ENCODE results near the gene GRN. TPM values are rescaled to one million over a fixed set of nuclear protein-coding genes. Genes with fewer than 3 reads are reported as not detected.
A peak's percentile ranks its signal among the peaks of the same experiment; 100 is the strongest.
"Not testable (repeated sequence)": the region's sequence is repeated elsewhere in the genome, so short reads cannot be mapped to it uniquely, and the experiment has no call there.

Gene GRN
- total and polyA plus RNA-seq, 7 donors, result 30.8 to 61.0 (median 44.4) TPM

DNA sequence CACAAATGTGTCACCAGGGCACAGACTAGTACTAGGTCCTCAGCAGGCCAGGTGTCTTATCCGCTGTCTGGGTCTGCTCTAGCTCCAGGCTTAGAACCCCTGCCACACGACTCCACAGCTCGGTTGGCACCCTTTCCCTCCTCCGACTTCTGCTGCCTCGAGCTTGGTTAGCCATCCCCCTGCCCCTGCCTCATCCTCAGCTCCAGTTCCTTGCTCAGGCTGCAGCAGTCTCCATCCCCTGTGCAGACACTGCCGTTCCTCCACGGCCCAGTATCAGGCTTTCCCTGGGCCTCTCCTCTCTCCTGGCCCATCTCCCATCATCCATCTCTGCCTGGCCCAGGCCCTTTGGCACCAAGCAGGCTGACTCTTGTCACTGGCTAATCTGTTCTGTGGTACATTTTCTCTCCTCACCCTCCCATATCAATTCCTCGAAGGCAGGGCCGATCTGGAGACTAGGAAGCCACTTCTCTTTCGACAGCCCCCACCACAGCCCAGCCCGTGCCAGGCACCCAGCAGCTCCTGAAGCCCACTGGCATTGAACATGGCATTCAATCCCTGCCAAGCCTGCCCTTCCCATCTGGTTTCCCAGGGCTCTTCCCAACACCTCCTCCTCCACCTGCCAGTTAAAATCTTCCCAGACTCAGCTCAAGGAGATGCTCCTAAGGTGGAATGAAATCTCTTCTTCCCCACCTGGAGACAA is 1.4 kb upstream of the GRN start:
- Histone ChIP-seq H3K27me3 (ENCODE audit: insufficient read depth in 3 of 3, low read length in 2 of 3) (no peaks in the 10 kb centered on the region), H3K9me3 (no peaks in the 10 kb centered on the region), H3K4me3 (no peak overlapping the region), H3K36me3 (ENCODE audit: insufficient read depth in 1 of 2, low read depth in 1 of 2) (no peaks in the 10 kb centered on the region), H3K27ac (no peak overlapping the region), H3K4me1 (peaks cover 5% of the 10 kb centered on the region)
- no peak for ATAC-seq
- no peak for DNase-seq
- TF ChIP-seq, protein P1, sequence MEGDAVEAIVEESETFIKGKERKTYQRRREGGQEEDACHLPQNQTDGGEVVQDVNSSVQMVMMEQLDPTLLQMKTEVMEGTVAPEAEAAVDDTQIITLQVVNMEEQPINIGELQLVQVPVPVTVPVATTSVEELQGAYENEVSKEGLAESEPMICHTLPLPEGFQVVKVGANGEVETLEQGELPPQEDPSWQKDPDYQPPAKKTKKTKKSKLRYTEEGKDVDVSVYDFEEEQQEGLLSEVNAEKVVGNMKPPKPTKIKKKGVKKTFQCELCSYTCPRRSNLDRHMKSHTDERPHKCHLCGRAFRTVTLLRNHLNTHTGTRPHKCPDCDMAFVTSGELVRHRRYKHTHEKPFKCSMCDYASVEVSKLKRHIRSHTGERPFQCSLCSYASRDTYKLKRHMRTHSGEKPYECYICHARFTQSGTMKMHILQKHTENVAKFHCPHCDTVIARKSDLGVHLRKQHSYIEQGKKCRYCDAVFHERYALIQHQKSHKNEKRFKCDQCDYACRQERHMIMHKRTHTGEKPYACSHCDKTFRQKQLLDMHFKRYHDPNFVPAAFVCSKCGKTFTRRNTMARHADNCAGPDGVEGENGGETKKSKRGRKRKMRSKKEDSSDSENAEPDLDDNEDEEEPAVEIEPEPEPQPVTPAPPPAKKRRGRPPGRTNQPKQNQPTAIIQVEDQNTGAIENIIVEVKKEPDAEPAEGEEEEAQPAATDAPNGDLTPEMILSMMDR (IDR thresholded peaks at IDR 0.05), result no peak
- 70 to 73% (median 72%) methylated on average over 11 of the region's 11 CpGs for WGBS, 3 donors
- intact Hi-C loops (cut with DNase I), result no loop called here

DNA sequence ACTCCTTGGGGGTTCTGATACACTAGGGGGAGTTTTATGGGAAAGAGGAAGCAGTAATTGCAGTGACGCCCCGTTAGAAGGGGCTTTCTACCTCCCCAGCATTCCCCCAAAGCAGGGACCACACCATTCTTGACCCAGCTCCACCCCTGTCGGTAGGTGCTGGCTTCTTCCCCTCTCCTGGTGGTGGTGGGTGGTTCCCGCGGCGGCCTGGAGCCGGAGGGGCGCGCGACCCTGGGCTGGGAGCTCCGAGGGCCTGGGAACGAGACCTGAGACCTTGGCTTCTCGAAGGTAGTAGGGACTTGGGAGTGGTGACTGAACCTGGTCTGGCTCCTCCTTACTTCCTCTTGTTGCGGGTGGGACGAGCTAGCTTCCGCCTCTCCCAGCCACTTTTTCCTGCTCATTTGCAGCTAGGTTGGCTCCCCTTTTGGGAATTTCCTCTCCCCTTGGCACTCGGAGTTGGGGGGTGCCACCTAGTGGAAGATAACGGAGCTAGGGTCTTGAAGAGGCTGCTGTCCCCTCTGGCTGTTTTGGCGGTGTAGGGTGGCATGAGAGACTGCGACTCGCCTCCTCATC is 438 bp downstream of the GRN start:
- WGBS, 3 donors, result 2 to 5% (median 3%) methylated on average over 18 to 21 of the region's 21 CpGs
- Histone ChIP-seq H3K9me3 (no peaks in the 10 kb centered on the region), H3K4me1 (peaks cover 5% of the 10 kb centered on the region), H3K27ac (peak overlapping the region; percentile 86), H3K27me3 (ENCODE audit: insufficient read depth in 3 of 3, low read length in 2 of 3) (no peaks in the 10 kb centered on the region), H3K36me3 (ENCODE audit: insufficient read depth in 1 of 2, low read depth in 1 of 2) (peaks cover 0 to 18% of the 10 kb centered on the region in 2 donors), H3K4me3 (peak overlapping the region; percentile 84)
- intact Hi-C loops (cut with DNase I), result loop anchor here (5.0 kb wide), 3 partner anchors 133 to 203 kb away; partner anchors contain the start of gene HROB (in 1 of the 2)
- DNase-seq, result no peak
- peak; percentile 38 to 75 (median 44) for ATAC-seq
- TF ChIP-seq, protein P1 (IDR thresholded peaks at IDR 0.05), result peak; percentile 32

DNA sequence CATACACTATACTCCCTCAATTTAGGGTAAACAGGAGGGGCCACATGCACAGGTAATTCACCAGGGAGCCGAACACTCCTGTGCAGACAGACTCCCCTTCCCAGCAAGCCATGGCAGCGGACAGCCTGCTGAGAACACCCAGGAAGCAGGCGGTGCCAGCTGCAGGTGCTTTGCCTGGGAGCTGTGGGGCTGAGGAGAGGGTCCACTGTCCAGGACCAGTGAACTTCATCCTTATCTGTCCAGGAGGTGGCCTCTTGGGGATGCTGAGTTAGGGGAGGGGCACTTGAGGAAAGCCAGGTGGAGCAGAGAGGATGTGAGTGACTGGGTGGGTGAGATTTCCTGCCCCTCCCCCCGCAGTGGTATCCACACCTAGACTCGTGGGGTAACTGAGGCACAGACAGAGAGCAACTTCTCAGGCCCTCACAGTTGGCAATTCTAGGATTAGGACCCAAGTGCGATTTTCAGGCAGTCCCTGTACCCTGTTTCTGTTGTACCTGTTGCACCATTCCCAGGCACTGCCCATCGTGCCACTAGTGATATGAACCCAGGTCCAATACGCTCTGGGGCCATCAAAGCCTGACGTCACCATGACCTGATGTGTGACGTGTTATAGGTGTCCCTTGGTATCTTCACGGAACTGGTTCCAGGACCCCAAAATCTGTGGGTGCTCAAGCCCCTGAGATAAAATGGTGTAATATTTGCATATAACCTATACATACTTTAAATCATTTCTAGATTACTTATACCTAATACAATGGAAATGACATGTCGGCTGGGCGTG is 1.2 kb downstream of the GRN start:
- WGBS, 3 donors, result 74 to 78% (median 76%) methylated on average over 13 of the region's 13 CpGs
- Histone ChIP-seq H3K4me1 (peaks cover 5% of the 10 kb centered on the region), H3K9me3 (no peaks in the 10 kb centered on the region), H3K36me3 (ENCODE audit: insufficient read depth in 1 of 2, low read depth in 1 of 2) (peaks cover 0 to 25% of the 10 kb centered on the region in 2 donors), H3K27ac (peak overlapping the region; percentile 86), H3K27me3 (ENCODE audit: insufficient read depth in 3 of 3, low read length in 2 of 3) (no peaks in the 10 kb centered on the region), H3K4me3 (peak overlapping the region; percentile 84)
- intact Hi-C loops (cut with DNase I), result loop anchor here (5.0 kb wide), 3 partner anchors 134 to 204 kb away; partner anchors contain the start of gene HROB (in 1 of the 2)
- TF ChIP-seq, protein P1 (IDR thresholded peaks at IDR 0.05), result no peak
- DNase-seq (no peak), ATAC-seq (no peak)

DNA sequence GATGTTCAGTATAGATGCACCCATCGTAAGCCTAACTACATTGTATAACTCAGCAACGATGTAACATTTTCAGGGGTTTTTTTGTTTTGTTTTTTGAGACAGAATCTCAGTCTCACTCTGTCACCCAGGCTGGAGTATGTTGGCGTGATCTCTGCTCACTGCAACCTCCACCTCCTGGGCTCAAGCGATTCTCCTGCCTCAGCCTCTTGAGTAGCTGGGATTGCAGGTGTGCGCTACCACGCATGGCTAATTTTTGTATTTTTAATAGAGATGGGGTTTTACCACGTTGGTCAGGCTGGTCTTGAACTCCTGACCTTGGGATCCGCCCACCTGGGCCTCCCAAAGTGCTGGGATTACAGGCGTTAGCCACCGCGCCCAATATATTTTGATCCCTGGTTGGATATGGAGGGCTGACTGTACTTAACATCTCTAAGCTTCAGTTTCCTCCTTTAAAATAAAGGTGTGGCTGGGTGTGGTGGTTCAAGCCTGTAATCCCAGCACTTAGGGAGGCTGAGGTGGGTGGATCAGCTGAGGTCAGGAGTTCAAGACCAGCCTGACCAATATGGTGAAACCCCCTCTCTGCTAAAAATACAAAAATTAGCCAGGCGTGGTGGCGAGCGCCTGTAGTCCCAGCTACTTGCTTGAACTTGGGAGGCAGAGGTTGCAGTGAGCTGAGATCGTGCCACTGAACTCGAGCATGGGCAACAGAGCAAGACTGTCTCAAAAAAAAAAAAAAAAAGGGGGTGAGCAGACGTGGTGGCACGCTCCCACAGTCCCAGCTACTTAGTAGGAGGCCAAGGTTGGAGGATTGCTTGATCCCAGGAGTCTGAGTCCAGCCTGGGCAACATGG is 2.3 kb downstream of the GRN start:
- intact Hi-C loops (cut with DNase I), result loop anchor here (5.0 kb wide), 3 partner anchors 135 to 205 kb away; partner anchors contain the start of gene HROB (in 1 of the 2)
- not testable (repeated sequence) for DNase-seq; ATAC-seq; H3K4me1 ChIP-seq; H3K27me3 ChIP-seq (ENCODE audit: insufficient read depth in 3 of 3, low read length in 2 of 3); H3K4me3 ChIP-seq; H3K27ac ChIP-seq; H3K9me3 ChIP-seq
- WGBS, 3 donors, result 75 to 81% (median 79%) methylated on average over 18 of the region's 18 CpGs
- H3K36me3 ChIP-seq (ENCODE audit: insufficient read depth in 1 of 2, low read depth in 1 of 2), result peaks cover 0 to 37% of the 10 kb centered on the region in 2 donors

Measured in psoas muscle (tissue), 8 donors.